Activated CD4-positive, alpha-beta T cell treated with anti-CD3 and anti-CD28 coated beads, Interleukin-2, Interleukin-4, amounts not matched to agents 100 ng/mL and 50 ng/mL, durations not matched to agents 16 hours and 8 hours (primary cell): Measurements from ENCODE around the gene F8A2.
"Not testable (repeated sequence)": the region's sequence is repeated elsewhere in the genome, so short reads cannot be mapped to it uniquely, and the experiment has no call there.

Experiments
- DNase-seq: peaks from one replicate; pipeline ENCODE4 v3.0.0-alpha.2; 2020; ENCODE audit warnings: low spot score

The F8A2 gene

DNA sequence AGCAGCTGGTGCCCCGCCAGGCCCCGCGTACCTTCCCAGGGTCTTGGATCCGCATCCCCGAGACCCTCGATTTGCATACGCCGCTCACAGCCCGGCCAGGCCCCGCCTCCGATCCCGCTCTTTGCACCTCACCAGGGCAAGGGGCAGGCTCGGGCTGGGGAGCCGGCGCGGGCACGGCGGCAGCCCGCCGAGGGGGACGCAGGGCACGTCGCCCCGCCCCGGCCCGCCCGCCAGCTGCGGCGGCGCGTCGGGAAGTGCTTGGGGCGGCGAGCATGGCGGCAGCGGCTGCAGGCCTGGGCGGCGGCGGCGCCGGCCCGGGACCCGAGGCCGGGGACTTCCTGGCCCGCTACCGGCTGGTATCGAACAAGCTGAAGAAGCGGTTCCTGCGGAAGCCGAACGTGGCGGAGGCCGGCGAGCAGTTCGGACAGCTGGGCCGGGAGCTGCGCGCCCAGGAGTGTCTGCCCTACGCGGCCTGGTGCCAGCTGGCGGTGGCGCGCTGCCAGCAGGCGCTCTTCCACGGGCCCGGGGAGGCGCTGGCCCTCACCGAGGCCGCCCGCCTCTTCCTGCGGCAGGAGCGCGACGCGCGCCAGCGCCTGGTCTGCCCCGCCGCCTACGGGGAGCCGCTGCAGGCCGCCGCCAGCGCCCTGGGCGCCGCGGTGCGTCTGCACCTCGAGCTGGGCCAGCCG, at the start of gene F8A2:
TSS of gene F8A2 (plus strand) at position 253 of the 686 bp plus-strand sequence. CDS start at position 273, 20 bp downstream.
- not testable (repeated sequence) for DNase-seq

DNA sequence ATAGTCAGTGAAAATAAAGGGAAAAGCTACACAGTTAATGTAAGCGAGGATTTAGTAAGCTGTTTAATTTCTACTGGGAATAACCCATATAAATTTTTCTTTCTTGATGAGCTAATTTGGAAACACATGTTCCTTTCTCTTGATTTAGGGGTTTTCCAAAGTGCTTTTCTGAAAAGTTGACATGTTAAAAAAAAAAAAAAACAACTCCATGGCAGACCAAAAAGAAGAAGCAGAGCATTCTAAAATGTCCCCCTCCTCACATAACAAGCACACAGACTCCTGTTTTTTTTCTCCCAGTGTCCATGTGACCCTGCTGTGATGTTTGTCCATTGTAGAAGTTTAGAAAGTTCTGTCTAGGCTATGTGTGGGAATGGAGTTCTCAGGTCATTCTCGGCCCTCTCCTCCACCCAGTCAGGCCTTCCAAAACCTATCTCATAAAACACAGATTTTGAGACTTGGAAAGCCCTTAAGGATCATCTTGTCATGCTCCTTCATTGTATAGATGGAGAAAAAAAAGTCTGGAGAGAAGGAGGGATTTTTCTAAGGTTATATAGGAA, 48.3 kb upstream of the F8A2 start:
- no peak for DNase-seq

DNA sequence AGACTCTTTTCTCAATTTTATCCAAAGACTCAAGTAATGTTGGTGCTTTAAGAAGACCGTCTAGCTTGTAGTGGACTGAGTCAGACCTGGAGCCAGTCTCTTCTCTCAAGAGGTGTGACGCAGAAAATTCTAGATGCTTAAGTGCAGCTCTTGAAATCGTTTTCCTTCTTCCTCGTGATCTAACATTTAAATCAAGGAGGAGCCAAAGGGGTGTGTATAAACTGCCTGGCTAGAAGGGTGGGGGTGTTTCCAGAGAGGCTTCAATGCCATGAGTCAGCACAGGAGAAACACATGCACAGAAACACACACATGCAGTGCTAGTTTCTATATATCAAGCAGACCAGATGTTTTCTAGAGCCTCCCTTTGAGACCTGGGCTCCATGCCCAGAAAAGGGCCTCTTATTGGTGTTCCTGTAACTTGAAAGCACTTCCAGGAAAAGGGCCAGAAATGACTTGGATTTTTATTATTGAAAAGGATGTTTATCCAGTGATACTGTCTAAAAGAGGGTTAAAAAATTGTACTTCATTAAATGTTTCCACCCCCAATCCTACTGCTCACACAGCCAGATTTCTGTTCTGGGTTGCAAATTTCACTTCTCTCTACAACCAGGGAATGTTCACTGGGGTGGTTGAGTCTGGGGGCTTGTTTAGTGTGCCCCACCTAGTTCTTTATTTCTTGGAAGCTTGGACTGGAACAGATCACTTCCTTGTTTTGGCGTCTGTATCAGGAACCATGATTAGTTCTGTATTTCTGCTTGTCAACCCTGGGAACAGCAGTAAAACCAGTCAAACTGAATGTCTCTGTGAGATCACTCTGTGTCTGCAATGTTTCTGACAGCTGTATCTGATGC, 47.2 kb upstream of the F8A2 start, which contains the start of gene CLIC2:
TSS of gene CLIC2 (minus strand) at position 129 of the 851 bp plus-strand sequence. CDS start 187 bp downstream, outside the sequence.
- DNase-seq, result peak; percentile 1

DNA sequence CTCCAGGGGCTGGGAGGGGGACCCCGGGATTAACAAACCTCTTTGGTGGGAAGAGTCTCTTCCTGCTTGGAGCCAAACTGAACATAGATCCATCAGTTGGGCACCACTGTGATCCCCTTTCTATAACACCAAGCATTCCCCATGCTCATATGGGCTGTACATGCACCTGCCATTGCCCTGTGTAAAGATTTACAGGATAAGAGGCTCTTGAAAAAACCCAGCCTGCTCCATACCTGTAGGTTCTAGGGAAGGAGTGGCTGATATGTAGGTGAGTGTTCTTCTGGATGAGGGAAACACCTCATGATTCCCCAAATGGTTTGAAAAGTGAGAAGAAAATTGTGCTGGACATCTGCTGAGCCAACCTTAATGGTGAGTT, 46.6 kb upstream of the F8A2 start:
- not testable (repeated sequence) for DNase-seq

DNA sequence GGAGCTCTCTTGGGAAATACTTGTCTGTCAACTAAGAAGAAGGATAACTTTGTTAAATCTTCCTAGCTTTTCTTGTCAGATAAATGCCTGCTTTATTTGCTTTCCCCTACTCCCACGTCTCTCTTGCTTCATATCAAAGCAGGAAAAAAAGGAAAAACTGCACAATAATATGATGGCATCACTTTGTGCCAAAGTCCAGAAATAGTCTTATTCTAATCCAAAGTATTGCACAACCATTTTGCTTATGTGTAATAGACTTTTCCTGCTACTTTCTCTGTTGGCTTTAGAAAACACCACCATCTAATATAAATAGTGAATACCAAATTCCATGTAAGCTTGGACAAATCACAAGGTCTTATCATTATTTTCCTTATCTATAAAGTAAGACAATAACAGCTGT, 36.2 kb upstream of the F8A2 start:
- DNase-seq, result not testable (repeated sequence)

DNA sequence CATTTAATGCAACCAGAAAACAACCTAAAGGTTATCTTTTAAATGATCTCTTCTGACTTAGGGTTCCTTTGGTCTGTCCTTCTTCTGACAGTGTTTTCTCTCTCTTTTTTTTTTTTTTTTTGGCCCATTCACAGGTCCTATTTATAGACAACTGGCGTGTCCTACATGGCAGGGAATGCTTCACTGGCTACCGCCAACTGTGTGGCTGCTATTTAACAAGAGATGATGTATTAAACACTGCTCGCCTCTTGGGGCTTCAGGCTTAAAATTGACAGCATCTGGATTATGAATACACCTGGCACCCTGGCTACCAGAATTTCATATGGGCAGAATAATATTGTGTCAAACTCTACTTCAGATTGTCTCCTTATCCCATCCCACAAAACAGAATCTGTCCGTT, 32.4 kb upstream of the F8A2 start:
- not testable (repeated sequence) for DNase-seq

DNA sequence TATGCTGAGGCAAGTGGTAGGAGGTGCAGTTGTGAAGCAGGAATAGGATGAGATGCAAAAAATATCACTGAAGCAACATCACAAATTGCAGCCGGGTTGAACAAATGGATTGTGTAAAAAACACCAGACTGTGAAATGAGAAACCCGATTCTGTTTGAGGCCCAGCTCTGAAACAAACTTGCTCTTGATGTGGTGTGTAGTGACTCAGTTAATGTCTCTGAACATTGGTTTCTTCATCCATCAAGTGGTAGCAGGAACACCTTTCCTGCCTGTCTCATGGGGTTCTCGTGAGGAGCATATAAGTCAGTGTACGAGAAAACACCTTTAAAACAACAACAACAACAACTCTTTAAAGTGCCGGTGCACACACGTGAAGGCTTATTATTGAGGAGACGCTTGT, 18.2 kb upstream of the F8A2 start:
- not testable (repeated sequence) for DNase-seq

DNA sequence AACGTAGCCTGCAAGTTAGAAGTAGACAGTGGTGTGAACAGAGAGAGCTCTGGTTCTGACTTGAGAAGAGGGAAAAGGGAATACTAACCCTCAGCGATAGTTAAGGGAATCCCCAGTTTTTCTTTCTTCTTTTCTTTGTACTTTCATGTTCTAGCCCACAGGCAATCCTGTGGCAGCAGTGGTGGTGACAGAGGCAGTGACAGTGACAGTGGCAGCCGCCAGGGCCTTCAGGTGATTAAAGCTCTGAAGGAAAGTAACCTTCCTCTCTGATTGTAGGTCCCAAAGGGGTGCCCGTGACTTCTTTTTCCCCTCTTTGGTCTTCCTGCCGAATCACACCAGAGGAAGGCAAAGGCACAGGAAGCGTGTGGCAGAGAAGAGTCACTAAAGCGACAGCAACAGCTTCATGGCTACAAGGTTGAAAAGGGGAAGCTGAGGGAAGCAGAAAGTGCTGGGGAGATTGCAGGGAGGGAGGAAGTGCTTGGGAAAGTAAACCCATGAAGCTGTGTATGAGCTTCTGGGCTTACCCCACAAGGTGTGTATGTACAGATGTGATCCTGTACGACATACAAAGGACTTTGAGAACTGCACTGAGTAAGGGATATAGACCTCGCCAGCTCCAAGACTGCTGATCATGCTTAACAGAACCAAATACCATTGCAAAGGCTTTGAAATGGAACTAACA, 8.0 kb upstream of the F8A2 start:
- not testable (repeated sequence) for DNase-seq

DNA sequence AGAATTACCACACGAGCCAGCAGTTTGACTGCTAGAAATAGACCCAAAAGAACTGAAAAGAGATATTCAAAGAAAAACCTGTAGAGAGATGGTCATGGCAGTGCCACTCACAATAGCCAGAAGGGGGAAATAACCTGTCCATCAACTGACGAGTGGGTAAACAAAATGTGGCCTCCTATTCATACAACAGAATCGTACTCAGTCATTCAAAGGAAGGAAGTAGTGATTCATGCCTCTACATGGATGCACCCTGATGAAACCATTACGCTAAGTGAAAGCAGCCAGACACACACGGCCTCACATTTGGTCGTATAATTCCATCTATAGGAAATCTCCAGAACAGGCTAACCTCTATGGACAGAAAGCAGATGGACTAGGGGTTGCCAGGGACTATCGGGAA, 2.1 kb upstream of the F8A2 start:
- DNase-seq, result not testable (repeated sequence)

DNA sequence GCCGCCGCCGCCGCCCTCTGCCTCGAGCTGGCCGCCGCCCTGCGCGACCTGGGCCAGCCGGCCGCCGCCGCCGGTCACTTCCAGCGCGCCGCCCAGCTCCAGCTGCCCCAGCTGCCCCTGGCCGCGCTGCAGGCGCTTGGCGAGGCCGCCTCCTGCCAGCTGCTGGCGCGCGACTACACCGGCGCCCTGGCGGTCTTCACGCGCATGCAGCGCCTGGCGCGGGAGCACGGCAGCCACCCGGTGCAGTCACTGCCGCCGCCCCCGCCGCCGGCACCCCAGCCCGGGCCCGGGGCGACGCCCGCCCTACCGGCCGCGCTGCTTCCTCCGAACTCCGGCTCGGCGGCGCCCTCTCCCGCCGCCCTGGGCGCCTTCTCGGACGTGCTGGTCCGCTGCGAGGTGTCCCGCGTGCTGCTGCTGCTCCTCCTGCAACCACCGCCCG, 653 bp downstream of the F8A2 start:
- not testable (repeated sequence) for DNase-seq

DNA sequence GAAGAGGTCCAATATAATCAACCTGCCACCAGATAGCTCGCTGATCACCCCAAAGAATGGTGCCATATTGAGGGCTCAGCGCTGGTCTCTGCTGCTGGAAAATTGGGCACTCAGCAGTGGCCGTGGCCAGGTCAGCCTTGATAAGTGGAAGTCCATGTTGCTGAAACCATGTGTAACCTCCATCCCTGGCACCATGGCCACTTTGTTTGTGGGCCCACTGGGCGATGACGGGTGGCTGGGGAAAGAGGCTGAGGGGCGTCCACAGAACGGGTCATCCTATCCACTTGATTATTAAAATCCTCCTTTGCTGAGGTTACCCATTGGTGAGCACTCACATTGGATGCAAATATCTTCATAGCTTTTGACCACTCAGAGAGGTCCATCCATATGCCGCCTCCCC, 7.7 kb downstream of the F8A2 start:
- DNase-seq, result no peak

DNA sequence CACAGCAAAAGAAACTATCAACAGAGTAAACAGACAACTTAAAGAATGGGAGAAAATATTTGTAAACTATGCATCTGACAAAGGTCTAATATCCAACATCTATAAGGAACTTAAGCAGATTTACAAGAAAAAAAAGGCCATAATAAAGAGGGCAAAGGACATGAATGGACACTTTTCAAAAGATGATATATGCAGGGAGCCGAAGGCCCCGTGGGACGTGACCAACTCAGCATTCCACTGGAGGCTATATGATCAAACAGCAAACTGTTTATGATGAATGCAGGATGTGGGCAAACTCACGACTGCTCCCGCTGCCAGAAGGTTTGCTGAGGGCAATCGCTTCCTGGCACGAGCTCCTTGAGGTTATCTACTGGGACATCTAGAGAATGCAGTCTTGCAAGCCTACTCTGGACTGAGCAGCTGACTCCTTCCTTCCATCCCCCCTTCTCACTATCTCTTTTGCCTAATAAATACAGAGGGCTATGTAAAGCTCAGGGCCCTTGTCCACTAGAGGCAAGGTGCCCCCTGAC, 12.9 kb downstream of the F8A2 start:
- DNase-seq, result not testable (repeated sequence)

DNA sequence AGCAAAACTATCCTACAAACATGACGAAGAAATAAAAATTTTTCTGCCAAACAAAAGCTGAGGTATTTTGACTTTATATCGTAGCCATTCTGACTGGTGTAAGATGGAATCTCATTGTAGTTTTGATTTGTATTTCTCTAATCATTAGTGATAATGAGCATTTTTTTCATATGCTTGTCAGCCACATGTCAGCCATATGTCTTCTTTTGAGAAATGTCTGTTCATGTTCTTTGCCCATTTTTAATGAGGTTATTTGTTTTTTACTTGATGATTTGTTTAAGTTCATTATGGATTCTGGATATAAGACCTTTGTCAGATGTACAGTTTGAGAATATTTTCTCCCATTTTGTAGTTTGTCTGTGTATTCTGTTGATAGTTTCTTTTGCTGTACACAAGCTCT, 24.5 kb downstream of the F8A2 start:
- DNase-seq, result no peak

DNA sequence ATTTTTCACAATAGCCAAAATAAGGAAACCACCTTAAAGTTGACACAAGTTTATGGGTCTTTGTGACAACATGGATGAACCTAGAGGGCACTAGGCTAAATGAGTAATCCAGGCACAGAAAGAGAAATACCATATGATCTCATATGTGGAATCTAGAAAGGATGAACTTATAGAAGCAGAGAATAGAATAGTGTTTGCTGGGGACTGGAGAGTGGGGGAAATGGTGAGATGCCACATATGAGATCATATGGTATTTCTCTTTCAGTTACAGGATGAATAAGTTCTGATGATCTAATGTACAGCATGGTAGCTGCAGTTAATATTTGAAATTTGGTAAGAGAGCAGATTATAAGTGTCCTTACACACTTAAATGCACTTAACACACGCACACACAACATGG, 35.9 kb downstream of the F8A2 start:
- DNase-seq, result no peak
